ENCODE results near the gene RBM47.
"Not testable (repeated sequence)": the region's sequence is repeated elsewhere in the genome, so short reads cannot be mapped to it uniquely, and the experiment has no call there.

The RBM47 gene

GRCh38 chr4:40629401-40630334, at the start of gene RBM47:
TSS of gene RBM47 (minus strand) at chr4:40629864. CDS start at chr4:40438893, 190,971 bp downstream.
- peak; percentile 7 for DNase-seq

- DNase-seq, result no peak
Observed at GRCh38 chr4:40678421-40678820, 48.8 kb upstream of the RBM47 start.

GRCh38 chr4:40675166-40675565, 45.5 kb upstream of the RBM47 start:
- no peak for DNase-seq

GRCh38 chr4:40672528-40673522, 43.2 kb upstream of the RBM47 start:
- peak; percentile 4 for DNase-seq

GRCh38 chr4:40669504-40669903, 39.8 kb upstream of the RBM47 start:
- DNase-seq, result no peak

- DNase-seq, result no peak
Observed at GRCh38 chr4:40665842-40666241, 36.2 kb upstream of the RBM47 start.

GRCh38 chr4:40662962-40663604, 33.4 kb upstream of the RBM47 start:
- DNase-seq, result no peak

- DNase-seq, result no peak
Observed at GRCh38 chr4:40661803-40662202, 32.1 kb upstream of the RBM47 start.

- no peak for DNase-seq
Observed at GRCh38 chr4:40656201-40656863, 26.7 kb upstream of the RBM47 start.

- DNase-seq, result no peak
Observed at GRCh38 chr4:40651280-40651679, 21.6 kb upstream of the RBM47 start.

GRCh38 chr4:40649321-40649720, 19.7 kb upstream of the RBM47 start:
- no peak for DNase-seq

- no peak for DNase-seq
Observed at GRCh38 chr4:40648742-40649281, 19.1 kb upstream of the RBM47 start.

- DNase-seq, result no peak
Observed at GRCh38 chr4:40648131-40648530, 18.5 kb upstream of the RBM47 start.

GRCh38 chr4:40645586-40645985, 15.9 kb upstream of the RBM47 start:
- no peak for DNase-seq

- no peak for DNase-seq
Observed at GRCh38 chr4:40632080-40632479, 2.4 kb upstream of the RBM47 start.

- DNase-seq, result no peak
Observed at GRCh38 chr4:40630335-40631021, 814 bp upstream of the RBM47 start.

GRCh38 chr4:40628888-40629287, 776 bp downstream of the RBM47 start:
- no peak for DNase-seq

GRCh38 chr4:40628407-40628806, 1.3 kb downstream of the RBM47 start:
- DNase-seq, result not testable (repeated sequence)

- no peak for DNase-seq
Observed at GRCh38 chr4:40627540-40627939, 2.1 kb downstream of the RBM47 start.

- DNase-seq, result no peak
Observed at GRCh38 chr4:40626183-40626990, 3.3 kb downstream of the RBM47 start.

- DNase-seq, result no peak
Observed at GRCh38 chr4:40623707-40624106, 6.0 kb downstream of the RBM47 start.
